Uterus (tissue), 4 donors: ENCODE measurements around the gene IBA57. TPM values are rescaled to one million over a fixed set of nuclear protein-coding genes. Genes with fewer than 3 reads are reported as not detected.
"Not testable (repeated sequence)": the region's sequence is repeated elsewhere in the genome, so short reads cannot be mapped to it uniquely, and the experiment has no call there.

ENCODE experiments used
- DNase-seq, 2 donors: peaks; one replicate each; pipeline ENCODE4 v3.0.0-alpha.2; 2019 to 2020
- H3K27ac ChIP-seq, 2 donors: fragments of 200-600 bp; sonication (generic); 1 replicate in 1 of 2; 2 replicates in 1 of 2; pipeline ENCODE4 v1.5.1; 2016 to 2018
- H3K27me3 ChIP-seq, 2 donors: fragments of 200-600 bp; sonication (generic); one replicate each; pipeline ENCODE4 v1.5.1; 2018 to 2019; ENCODE audit warnings: control low read depth in 1 of 2
- H3K36me3 ChIP-seq, 2 donors: fragments of 200-600 bp; sonication (generic); one replicate each; pipeline ENCODE4 v1.5.1; 2019; ENCODE audit warnings: control low read depth in 1 of 2
- H3K4me1 ChIP-seq, 2 donors: fragments of 200-600 bp; sonication (generic); one replicate each; pipeline ENCODE4 v1.5.1; 2018 to 2019; ENCODE audit warnings: control low read depth in 1 of 2
- H3K4me3 ChIP-seq, 2 donors: fragments of 200-600 bp; sonication (generic); 1 replicate in 1 of 2; 2 replicates in 1 of 2; pipeline ENCODE4 v1.5.1; 2018 to 2019; ENCODE audit warnings: mild to moderate bottlenecking in 1 of 2
- H3K9me3 ChIP-seq, 2 donors: fragments of 200-600 bp; sonication (generic); one replicate each; pipeline ENCODE4 v1.5.1; 2019; ENCODE audit warnings: control low read depth in 1 of 2
- CTCF ChIP-seq, 4 experiments: fragments of 200-600 bp in 2 of 4; fragments of 450-650 bp in 2 of 4; sonication (generic) in 2 of 4; IDR thresholded peaks; one replicate each; pipeline ENCODE4 v1.5.1; 2016 to 2019; ENCODE audit warnings: antibody characterized with exemption in 4 of 4, mild to moderate bottlenecking in 2 of 4, moderate library complexity in 1 of 4
- POLR2A ChIP-seq, 2 donors: fragments of 450-650 bp; IDR thresholded peaks; one replicate each; pipeline ENCODE4 v1.6.1; 2016; ENCODE audit warnings: antibody characterized with exemption in 2 of 2, mild to moderate bottlenecking in 1 of 2, moderate library complexity in 1 of 2
- intact Hi-C: fragments of 100-400 bp; cut with DNase I; formaldehyde crosslinking; loops from one replicate; pipeline ENCODE4 v1.15.1; 2023; ENCODE audit warnings: low total_unique reads
- total RNA-seq, 4 donors: library from RNA; depleted of rRNA in 3 of 4; stranded (reverse); fragments of >200 nt in 3 of 4; gene quantifications; one replicate each; pipeline versions ENCODE4 v1.1.0 to v1.2.4, GENCODE V29; 2014 to 2023
- donor health status: DM: yes; HTN: yes; CAD: no.

IBA57 gene
- total RNA-seq, 4 donors from 2014 or later = 3.3 to 13.5 (median 7.5) TPM

DNA sequence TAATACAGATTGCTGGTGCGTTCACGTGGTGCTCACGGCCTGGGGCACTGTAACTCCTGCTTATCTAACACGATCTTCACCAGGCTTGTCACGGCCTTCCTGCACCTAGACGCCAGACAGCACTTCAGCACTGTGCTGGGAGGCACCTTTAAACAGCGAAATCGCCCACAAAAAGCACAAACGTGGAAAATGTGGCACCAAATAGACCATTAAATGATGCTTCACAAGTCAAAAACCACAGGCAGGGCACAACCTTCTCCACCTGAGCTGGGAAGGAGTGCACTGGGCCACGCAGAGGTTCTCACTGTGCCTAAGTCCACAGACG lies 20.0 kb downstream of the IBA57 start:
- intact Hi-C loops = no loop called here
- Histone ChIP-seq H3K36me3 (no peaks in the 10 kb centered on the region), H3K4me1 (no peaks in the 10 kb centered on the region), H3K27me3 (no peaks in the 10 kb centered on the region), H3K27ac (no peak overlapping the region), H3K9me3 (no peaks in the 10 kb centered on the region), H3K4me3 (no peak overlapping the region)
- no peak for DNase-seq
- no peak for TF ChIP-seq CTCF (IDR thresholded peaks at IDR 0.05)
- no peak for TF ChIP-seq POLR2A (IDR thresholded peaks at IDR 0.05)

- H3K4me1 ChIP-seq, H3K27ac ChIP-seq, intact Hi-C loops, H3K36me3 ChIP-seq, DNase-seq, H3K9me3 ChIP-seq, H3K4me3 ChIP-seq, H3K27me3 ChIP-seq: not testable (repeated sequence)
These were observed 22.6 kb downstream of the IBA57 start for GRCh38 chr1:228188249-228188648.

DNA sequence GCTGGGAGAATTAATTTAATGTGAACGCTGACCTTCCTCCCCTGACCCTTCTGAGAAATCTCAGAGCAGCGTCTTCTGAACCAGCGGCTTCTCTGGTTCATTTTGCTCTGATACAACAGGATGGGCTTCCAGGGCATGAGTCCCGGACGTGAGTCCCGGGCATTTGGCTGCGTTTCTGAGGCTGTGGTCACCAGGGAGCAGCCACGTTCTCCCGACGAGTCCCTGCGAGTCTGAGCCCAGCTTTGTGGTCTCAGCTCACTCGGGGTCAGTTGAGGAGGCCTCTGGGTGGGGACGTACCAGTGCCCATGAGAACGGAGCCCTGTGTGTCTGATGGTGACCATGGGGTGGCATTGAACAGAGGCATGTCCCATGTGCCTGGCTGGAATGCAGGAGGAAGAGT lies 24.6 kb downstream of the IBA57 start:
- Histone ChIP-seq H3K4me1 (no peaks in the 10 kb centered on the region), H3K27me3 (no peaks in the 10 kb centered on the region), H3K9me3 (no peaks in the 10 kb centered on the region), H3K36me3 (no peaks in the 10 kb centered on the region), H3K4me3 (no peak overlapping the region), H3K27ac (no peak overlapping the region)
- intact Hi-C loops = no loop called here
- DNase-seq = no peak
- TF ChIP-seq CTCF (IDR thresholded peaks at IDR 0.05) (no peak), POLR2A (IDR thresholded peaks at IDR 0.05) (no peak)

DNA sequence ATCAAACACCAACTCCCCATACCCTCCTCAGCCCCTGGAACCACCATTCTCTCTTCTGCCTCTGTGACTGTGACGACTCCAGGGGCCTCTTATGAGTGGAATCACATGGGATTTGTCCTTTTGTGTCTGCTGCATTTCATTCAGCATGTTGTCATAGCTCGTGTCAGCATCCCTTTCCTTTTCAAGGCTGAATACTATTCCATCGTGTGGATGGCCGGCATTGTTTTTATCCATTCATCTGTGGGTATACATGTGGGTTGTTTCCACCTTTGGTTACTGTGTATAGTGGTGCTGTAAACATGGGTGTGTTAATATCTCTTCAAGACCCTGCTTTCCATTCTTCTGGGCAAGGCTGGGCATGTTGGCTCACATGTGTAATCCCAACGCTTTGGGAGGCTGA lies 25.2 kb downstream of the IBA57 start:
- no peaks in the 10 kb centered on the region for H3K27me3 ChIP-seq
- intact Hi-C loops = no loop called here
- no peak for TF ChIP-seq POLR2A (IDR thresholded peaks at IDR 0.05)
- no peak for TF ChIP-seq CTCF (IDR thresholded peaks at IDR 0.05)
- no peaks in the 10 kb centered on the region for H3K4me1 ChIP-seq
- no peaks in the 10 kb centered on the region for H3K9me3 ChIP-seq
- no peak overlapping the region for H3K27ac ChIP-seq
- H3K36me3 ChIP-seq = no peaks in the 10 kb centered on the region
- no peak for DNase-seq
- H3K4me3 ChIP-seq = no peak overlapping the region

- no peak for TF ChIP-seq POLR2A (IDR thresholded peaks at IDR 0.05)
- TF ChIP-seq CTCF (IDR thresholded peaks at IDR 0.05) = no peak
- H3K9me3 ChIP-seq = peaks cover 0 to 8% of the 10 kb centered on the region in 2 donors
- DNase-seq = no peak
- no peak overlapping the region for H3K27ac ChIP-seq
- no peaks in the 10 kb centered on the region for H3K27me3 ChIP-seq
- no peak overlapping the region for H3K4me3 ChIP-seq
- no peaks in the 10 kb centered on the region for H3K4me1 ChIP-seq
- intact Hi-C loops = no loop called here
- no peaks in the 10 kb centered on the region for H3K36me3 ChIP-seq
These were observed 28.8 kb downstream of the IBA57 start for GRCh38 chr1:228194436-228194835.
